PC-3 (cell line): Measurements from ENCODE around the gene KRT8. TPM values are rescaled to one million over a fixed set of nuclear protein-coding genes. Genes with fewer than 3 reads are reported as not detected.
A peak's percentile ranks its signal among the peaks of the same experiment; 100 is the strongest.

Experiments used
- ATAC-seq: fragments of 200-7000 bp; cut with Tn5 transposase; 2 replicates; pipeline ENCODE4 v1.9.1; 2020; ENCODE audit warnings: mild to moderate bottlenecking, moderate library complexity
- BruUV-seq: library from RNA; stranded (reverse); fragments of 400-500 nt; replicated peaks from 2 replicates; lab custom pipeline; 2021; lab: Mats Ljungman, UMichigan
- CTCF ChIA-PET: fragments of 300-600 bp; sonication (Branson Sonifier 250); formaldehyde crosslinking; loops from one replicate; lab custom pipeline; 2022; ENCODE audit warnings: antibody characterized with exemption; lab: Charles Lee
- POLR2A ChIA-PET: fragments of 300-600 bp; sonication (Branson Sonifier 250); formaldehyde crosslinking; loops from one replicate; lab custom pipeline; 2022; ENCODE audit warnings: antibody characterized with exemption; ENCODE audit not compliant: unreplicated experiment; lab: Charles Lee
- DNase-seq: peaks from one replicate; pipeline ENCODE4 v3.0.0-alpha.2; 2015
- H2AFZ ChIP-seq: fragments of 300-600 bp; sonication (generic); 2 replicates; pipeline ENCODE4 v1.6.0; 2016; ENCODE audit warnings: antibody characterized with exemption, low read length
- H3F3A ChIP-seq: fragments of 300-600 bp; sonication (generic); one replicate; pipeline ENCODE4 v1.6.0; 2017; ENCODE audit warnings: antibody characterized with exemption, low read length, control low read depth, mild to moderate bottlenecking; ENCODE audit not compliant: unreplicated experiment
- H3K27ac ChIP-seq: fragments of 300-600 bp; sonication (generic); 2 replicates; pipeline ENCODE4 v1.5.1; 2016; ENCODE audit warnings: mild to moderate bottlenecking, low read length
- H3K27me3 ChIP-seq: fragments of 300-600 bp; sonication (generic); 2 replicates; pipeline ENCODE4 v1.6.1; 2016; ENCODE audit warnings: low read length, mixed read lengths
- H3K36me3 ChIP-seq: fragments of 300-600 bp; sonication (generic); 2 replicates; pipeline ENCODE4 v1.6.1; 2016; ENCODE audit warnings: low read depth, mixed run types, low read length, mixed read lengths
- H3K4me1 ChIP-seq: fragments of 300-600 bp; sonication (generic); 2 replicates; pipeline ENCODE4 v1.5.1; 2016; ENCODE audit warnings: low read length; ENCODE audit not compliant: insufficient read depth
- H3K4me2 ChIP-seq: fragments of 300-600 bp; sonication (generic); 2 replicates; pipeline ENCODE4 v1.6.0; 2016; ENCODE audit warnings: low read length
- H3K4me3 ChIP-seq: fragments of 300-600 bp; sonication (generic); 2 replicates; pipeline ENCODE4 v1.5.1; 2016; ENCODE audit warnings: mild to moderate bottlenecking, low read length, mixed read lengths
- H3K79me2 ChIP-seq: fragments of 300-600 bp; sonication (generic); 2 replicates; pipeline ENCODE4 v1.6.1; 2017; ENCODE audit warnings: low read length, mixed read lengths
- H3K9ac ChIP-seq: fragments of 300-600 bp; sonication (generic); 2 replicates; pipeline ENCODE4 v1.6.0; 2016; ENCODE audit warnings: mild to moderate bottlenecking, low read length
- H3K9me2 ChIP-seq: fragments of 300-600 bp; sonication (generic); replicated peaks from 2 replicates; pipeline ENCODE4 v1.6.1; 2016; ENCODE audit warnings: mixed run types, low read length, mixed read lengths
- H3K9me3 ChIP-seq: fragments of 300-600 bp; sonication (generic); 2 replicates; pipeline ENCODE4 v1.6.1; 2016; ENCODE audit warnings: low read length, mixed read lengths
- H4K20me1 ChIP-seq: fragments of 300-600 bp; sonication (generic); 2 replicates; pipeline ENCODE4 v1.6.1; 2016; ENCODE audit warnings: low read length, mixed read lengths
- EZH2 ChIP-seq: fragments of 300-600 bp; sonication (generic); IDR thresholded peaks from one replicate; pipeline ENCODE4 v1.6.1; 2017; ENCODE audit warnings: antibody characterized with exemption, mild to moderate bottlenecking, low read length; ENCODE audit not compliant: unreplicated experiment
- EZH2phosphoT487 ChIP-seq: fragments of 300-600 bp; sonication (generic); IDR thresholded peaks from 2 replicates; pipeline ENCODE4 v1.6.1; 2018; ENCODE audit warnings: mild to moderate bottlenecking, antibody characterized with exemption, low read length, borderline replicate concordance
- intact Hi-C: fragments of 100-400 bp; cut with micrococcal nuclease; formaldehyde crosslinking; loops from 2 replicates; pipeline ENCODE4 v1.9.0; 2023
- total RNA-seq: library from RNA; depleted of rRNA; stranded (reverse); fragments of >200 nt; gene quantifications from 2 replicates; pipeline ENCODE4 v1.2.3, GENCODE V29; 2014
- TF ChIP-seq, protein P1 (sequence below): fragments of 300-600 bp; sonication (generic); conservative IDR thresholded peaks from 2 replicates; pipeline ENCODE4 v1.5.1; 2017; ENCODE audit warnings: antibody characterized with exemption, low read depth, mild to moderate bottlenecking, low read length

KRT8 gene
- total RNA-seq, 1 experiment from 2014 or later, result 719 TPM

- H2AFZ ChIP-seq, result no peak overlapping the region
- CTCF ChIA-PET, result interaction anchor here (0.6 to 1.0 kb wide), 2 partner anchors 12 to 46 kb away, joined by 6 to 7 read pairs; partner anchors contain the start of gene KRT8
- H3K4me2 ChIP-seq, result peak overlapping the region; percentile 98
- H3K27ac ChIP-seq, result peak overlapping the region; percentile 84; the same call in 1 of the 2 replicates
- intact Hi-C loops, result no loop called here
- DNase-seq (no peak), ATAC-seq (no peak)
- peaks cover 39% of the 10 kb centered on the region for H4K20me1 ChIP-seq
- peaks cover 8% of the 10 kb centered on the region for H3F3A ChIP-seq
- H3K27me3 ChIP-seq, result no peaks in the 10 kb centered on the region
- H3K9ac ChIP-seq, result no peak overlapping the region
- H3K9me3 ChIP-seq, result no peaks in the 10 kb centered on the region
- peaks cover 33% of the 10 kb centered on the region for H3K36me3 ChIP-seq
- TF ChIP-seq, protein P1, sequence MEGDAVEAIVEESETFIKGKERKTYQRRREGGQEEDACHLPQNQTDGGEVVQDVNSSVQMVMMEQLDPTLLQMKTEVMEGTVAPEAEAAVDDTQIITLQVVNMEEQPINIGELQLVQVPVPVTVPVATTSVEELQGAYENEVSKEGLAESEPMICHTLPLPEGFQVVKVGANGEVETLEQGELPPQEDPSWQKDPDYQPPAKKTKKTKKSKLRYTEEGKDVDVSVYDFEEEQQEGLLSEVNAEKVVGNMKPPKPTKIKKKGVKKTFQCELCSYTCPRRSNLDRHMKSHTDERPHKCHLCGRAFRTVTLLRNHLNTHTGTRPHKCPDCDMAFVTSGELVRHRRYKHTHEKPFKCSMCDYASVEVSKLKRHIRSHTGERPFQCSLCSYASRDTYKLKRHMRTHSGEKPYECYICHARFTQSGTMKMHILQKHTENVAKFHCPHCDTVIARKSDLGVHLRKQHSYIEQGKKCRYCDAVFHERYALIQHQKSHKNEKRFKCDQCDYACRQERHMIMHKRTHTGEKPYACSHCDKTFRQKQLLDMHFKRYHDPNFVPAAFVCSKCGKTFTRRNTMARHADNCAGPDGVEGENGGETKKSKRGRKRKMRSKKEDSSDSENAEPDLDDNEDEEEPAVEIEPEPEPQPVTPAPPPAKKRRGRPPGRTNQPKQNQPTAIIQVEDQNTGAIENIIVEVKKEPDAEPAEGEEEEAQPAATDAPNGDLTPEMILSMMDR, result no peak
- no peak for TF ChIP-seq EZH2phosphoT487
- no peak for TF ChIP-seq EZH2
- H3K4me1 ChIP-seq, result peaks cover 44% of the 10 kb centered on the region
- no peaks in the 10 kb centered on the region for H3K9me2 ChIP-seq
- H3K79me2 ChIP-seq, result peaks cover 42% of the 10 kb centered on the region
- no TSS peak for BruUV-seq
- peak overlapping the region; percentile 94 for H3K4me3 ChIP-seq
- POLR2A ChIA-PET, result interaction anchor here (1.3 to 2.2 kb wide), 2 partner anchors 24 to 46 kb away, joined by 4 to 10 read pairs; partner anchors contain the start of gene KRT8
Measured at GRCh38 chr12:52951126-52951525, 46.2 kb upstream of the KRT8 start.

DNA sequence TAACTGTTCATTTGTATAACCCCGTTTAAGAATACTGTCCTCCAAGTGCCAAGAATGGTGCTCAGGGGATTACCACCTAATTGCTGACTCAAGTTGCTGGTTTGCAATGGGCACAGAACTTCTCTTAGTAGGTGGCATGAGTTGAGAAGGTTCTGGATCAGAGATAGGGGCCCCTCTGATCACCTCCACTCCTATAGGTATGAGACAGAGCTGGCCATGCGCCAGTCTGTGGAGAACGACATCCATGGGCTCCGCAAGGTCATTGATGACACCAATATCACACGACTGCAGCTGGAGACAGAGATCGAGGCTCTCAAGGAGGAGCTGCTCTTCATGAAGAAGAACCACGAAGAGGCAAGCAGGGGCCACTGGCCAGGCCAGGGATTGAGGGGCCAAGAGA, 45.7 kb upstream of the KRT8 start:
- POLR2A ChIA-PET, result interaction anchor here (1.9 to 2.2 kb wide), 2 partner anchors 24 to 46 kb away, joined by 10 to 14 read pairs; partner anchors contain the start of gene KRT8
- CTCF ChIA-PET, result no interaction called here

More for the DNA sequence above, 45.7 kb upstream of the KRT8 start:
- no peaks in the 10 kb centered on the region for H3K9me3 ChIP-seq
- H3K4me1 ChIP-seq, result peaks cover 49% of the 10 kb centered on the region
- intact Hi-C loops, result no loop called here
- peaks cover 42% of the 10 kb centered on the region for H3K79me2 ChIP-seq
- no peak overlapping the region for H2AFZ ChIP-seq
- BruUV-seq, result no TSS peak
- H3K36me3 ChIP-seq, result peaks cover 33% of the 10 kb centered on the region
- H3K4me2 ChIP-seq, result peak overlapping the region; percentile 98
- no peaks in the 10 kb centered on the region for H3K9me2 ChIP-seq
- peaks cover 8% of the 10 kb centered on the region for H3F3A ChIP-seq
- TF ChIP-seq, protein P1, result no peak
- TF ChIP-seq EZH2phosphoT487 (no peak), EZH2 (no peak)
- peaks cover 39% of the 10 kb centered on the region for H4K20me1 ChIP-seq
- ATAC-seq, result no peak
- H3K27me3 ChIP-seq, result no peaks in the 10 kb centered on the region
- no peak for DNase-seq
- H3K9ac ChIP-seq, result peak overlapping the region; percentile 89
- peak overlapping the region; percentile 94 for H3K4me3 ChIP-seq
- peak overlapping the region; percentile 84 for H3K27ac ChIP-seq
